Measurements from ENCODE around the gene ENOX2. TPM values are rescaled to one million over a fixed set of nuclear protein-coding genes. Genes with fewer than 3 reads are reported as not detected.

Gene ENOX2
- total and polyA plus RNA-seq, 2 of the 13 experiments (the other 11 are each of a cell fraction or from before 2014, with no cell fraction given) = 5.9 to 8.5 TPM

- TF ChIP-seq ZNF784 (CRISPR knock-in tag; IDR thresholded peaks at IDR 0.05; ENCODE audit: borderline replicate concordance) = no peak
- TF ChIP-seq, protein P1, sequence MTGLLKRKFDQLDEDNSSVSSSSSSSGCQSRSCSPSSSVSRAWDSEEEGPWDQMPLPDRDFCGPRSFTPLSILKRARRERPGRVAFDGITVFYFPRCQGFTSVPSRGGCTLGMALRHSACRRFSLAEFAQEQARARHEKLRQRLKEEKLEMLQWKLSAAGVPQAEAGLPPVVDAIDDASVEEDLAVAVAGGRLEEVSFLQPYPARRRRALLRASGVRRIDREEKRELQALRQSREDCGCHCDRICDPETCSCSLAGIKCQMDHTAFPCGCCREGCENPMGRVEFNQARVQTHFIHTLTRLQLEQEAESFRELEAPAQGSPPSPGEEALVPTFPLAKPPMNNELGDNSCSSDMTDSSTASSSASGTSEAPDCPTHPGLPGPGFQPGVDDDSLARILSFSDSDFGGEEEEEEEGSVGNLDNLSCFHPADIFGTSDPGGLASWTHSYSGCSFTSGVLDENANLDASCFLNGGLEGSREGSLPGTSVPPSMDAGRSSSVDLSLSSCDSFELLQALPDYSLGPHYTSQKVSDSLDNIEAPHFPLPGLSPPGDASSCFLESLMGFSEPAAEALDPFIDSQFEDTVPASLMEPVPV (CRISPR knock-in tag; IDR thresholded peaks at IDR 0.05) = no peak
- no peak for TF ChIP-seq ZBTB44 (CRISPR knock-in tag; IDR thresholded peaks at IDR 0.05)
- 0 out of 2 replicates have a peak, but pooled peaks have one; percentile 29 for TF ChIP-seq ZNF343 (CRISPR knock-in tag; IDR thresholded peaks at IDR 0.05)
- no peak for TF ChIP-seq KMT2A (CRISPR knock-in tag; IDR thresholded peaks at IDR 0.05)
- TF ChIP-seq ZEB1 (IDR thresholded peaks at IDR 0.05; ENCODE audit: insufficient replicate concordance, low read depth) = no peak
- TF ChIP-seq, protein P2, sequence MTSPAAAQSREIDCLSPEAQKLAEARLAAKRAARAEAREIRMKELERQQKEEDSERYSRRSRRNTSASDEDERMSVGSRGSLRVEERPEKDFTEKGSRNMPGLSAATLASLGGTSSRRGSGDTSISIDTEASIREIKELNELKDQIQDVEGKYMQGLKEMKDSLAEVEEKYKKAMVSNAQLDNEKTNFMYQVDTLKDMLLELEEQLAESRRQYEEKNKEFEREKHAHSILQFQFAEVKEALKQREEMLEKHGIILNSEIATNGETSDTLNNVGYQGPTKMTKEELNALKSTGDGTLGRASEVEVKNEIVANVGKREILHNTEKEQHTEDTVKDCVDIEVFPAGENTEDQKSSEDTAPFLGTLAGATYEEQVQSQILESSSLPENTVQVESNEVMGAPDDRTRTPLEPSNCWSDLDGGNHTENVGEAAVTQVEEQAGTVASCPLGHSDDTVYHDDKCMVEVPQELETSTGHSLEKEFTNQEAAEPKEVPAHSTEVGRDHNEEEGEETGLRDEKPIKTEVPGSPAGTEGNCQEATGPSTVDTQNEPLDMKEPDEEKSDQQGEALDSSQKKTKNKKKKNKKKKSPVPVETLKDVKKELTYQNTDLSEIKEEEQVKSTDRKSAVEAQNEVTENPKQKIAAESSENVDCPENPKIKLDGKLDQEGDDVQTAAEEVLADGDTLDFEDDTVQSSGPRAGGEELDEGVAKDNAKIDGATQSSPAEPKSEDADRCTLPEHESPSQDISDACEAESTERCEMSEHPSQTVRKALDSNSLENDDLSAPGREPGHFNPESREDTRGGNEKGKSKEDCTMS (CRISPR knock-in tag; conservative IDR thresholded peaks at IDR 0.05) = no peak
- no peak for TF ChIP-seq ZNF354B (CRISPR knock-in tag; IDR thresholded peaks at IDR 0.05)
- TF ChIP-seq ATF1 (CRISPR knock-in tag; IDR thresholded peaks at IDR 0.05) = peak; percentile 78
- no peak for TF ChIP-seq ISL2 (CRISPR knock-in tag; IDR thresholded peaks at IDR 0.05)
- TF ChIP-seq FOXA3 (CRISPR knock-in tag; IDR thresholded peaks at IDR 0.05) = peak; percentile 86
- TF ChIP-seq ZNF224 (CRISPR knock-in tag; IDR thresholded peaks at IDR 0.05) = no peak
- peak; percentile 24 for TF ChIP-seq ZNF18 (CRISPR knock-in tag; IDR thresholded peaks at IDR 0.05; ENCODE audit: insufficient replicate concordance)
- no peak for TF ChIP-seq ZNF781 (CRISPR knock-in tag; IDR thresholded peaks at IDR 0.05; ENCODE audit: borderline replicate concordance, not compliant biosample characterization)
- no peak for TF ChIP-seq ZNF746 (CRISPR knock-in tag; IDR thresholded peaks at IDR 0.05)
- peak; percentile 86 for TF ChIP-seq PHF20 (CRISPR knock-in tag; IDR thresholded peaks at IDR 0.05)
- peak; percentile 94 for TF ChIP-seq ZNF143 (CRISPR knock-in tag; IDR thresholded peaks at IDR 0.05)
- TF ChIP-seq SALL2 (CRISPR knock-in tag; IDR thresholded peaks at IDR 0.05) = no peak
- no peak for TF ChIP-seq MEIS1 (CRISPR knock-in tag; IDR thresholded peaks at IDR 0.05; ENCODE audit: borderline replicate concordance)
- no peak for TF ChIP-seq IRX3 (CRISPR knock-in tag; IDR thresholded peaks at IDR 0.05; ENCODE audit: borderline replicate concordance, low read depth)
- TF ChIP-seq ZNF607 (CRISPR knock-in tag; IDR thresholded peaks at IDR 0.05; ENCODE audit: borderline replicate concordance) = no peak
- no peak for TF ChIP-seq SMAD3 (CRISPR knock-in tag; IDR thresholded peaks at IDR 0.05)
These were observed at the start of gene ENOX2 (continued) for GRCh38 chrX:130902783-130903613.

Measured in HepG2 (cell line).